ENCODE measurements around the gene PKD1. TPM values are rescaled to one million over a fixed set of nuclear protein-coding genes. Genes with fewer than 3 reads are reported as not detected.
"Not testable (repeated sequence)": the region's sequence is repeated elsewhere in the genome, so short reads cannot be mapped to it uniquely, and the experiment has no call there.

PKD1 gene
- total RNA-seq, 1 donor from 2014 or later = 77.3 TPM

- intact Hi-C loops (cut with micrococcal nuclease) = not testable (repeated sequence)
Measured at GRCh38 chr16:2109872-2110271, 25.8 kb downstream of the PKD1 start.

- intact Hi-C loops (cut with micrococcal nuclease) = not testable (repeated sequence)
Measured at GRCh38 chr16:2109271-2109580, 26.5 kb downstream of the PKD1 start.

GRCh38 chr16:2108446-2109270, 27.0 kb downstream of the PKD1 start:
- intact Hi-C loops (cut with micrococcal nuclease) = not testable (repeated sequence)

GRCh38 chr16:2107791-2108125, 27.9 kb downstream of the PKD1 start:
- intact Hi-C loops (cut with micrococcal nuclease) = not testable (repeated sequence)

GRCh38 chr16:2107121-2107790, 28.4 kb downstream of the PKD1 start:
- intact Hi-C loops (cut with micrococcal nuclease) = not testable (repeated sequence)

- intact Hi-C loops (cut with micrococcal nuclease) = not testable (repeated sequence)
Measured at GRCh38 chr16:2106211-2106610, 29.5 kb downstream of the PKD1 start.

- intact Hi-C loops (cut with micrococcal nuclease) = not testable (repeated sequence)
Measured at GRCh38 chr16:2105769-2106168, 29.9 kb downstream of the PKD1 start.

GRCh38 chr16:2105291-2105690, 30.4 kb downstream of the PKD1 start:
- intact Hi-C loops (cut with micrococcal nuclease) = not testable (repeated sequence)

GRCh38 chr16:2104464-2104863, 31.2 kb downstream of the PKD1 start:
- intact Hi-C loops (cut with micrococcal nuclease) = not testable (repeated sequence)

- intact Hi-C loops (cut with micrococcal nuclease) = no loop called here
Measured at GRCh38 chr16:2102471-2102870, 33.2 kb downstream of the PKD1 start.

GRCh38 chr16:2101581-2101980, 34.1 kb downstream of the PKD1 start:
- intact Hi-C loops (cut with micrococcal nuclease) = not testable (repeated sequence)

- intact Hi-C loops (cut with micrococcal nuclease) = not testable (repeated sequence)
Measured at GRCh38 chr16:2097689-2098088, 38.0 kb downstream of the PKD1 start.

GRCh38 chr16:2096853-2097595, 38.7 kb downstream of the PKD1 start:
- intact Hi-C loops (cut with micrococcal nuclease) = no loop called here

GRCh38 chr16:2095918-2096582, 39.6 kb downstream of the PKD1 start:
- intact Hi-C loops (cut with micrococcal nuclease) = no loop called here

GRCh38 chr16:2095315-2095853, 40.3 kb downstream of the PKD1 start:
- intact Hi-C loops (cut with micrococcal nuclease) = no loop called here

GRCh38 chr16:2093793-2094192, 41.9 kb downstream of the PKD1 start:
- intact Hi-C loops (cut with micrococcal nuclease) = no loop called here

GRCh38 chr16:2092866-2093265, 42.8 kb downstream of the PKD1 start:
- intact Hi-C loops (cut with micrococcal nuclease) = no loop called here

- intact Hi-C loops (cut with micrococcal nuclease) = no loop called here
Measured at GRCh38 chr16:2092256-2092620, 43.5 kb downstream of the PKD1 start.

GRCh38 chr16:2091547-2092255, 44.0 kb downstream of the PKD1 start:
- intact Hi-C loops (cut with micrococcal nuclease) = no loop called here

- intact Hi-C loops (cut with micrococcal nuclease) = no loop called here
Measured at GRCh38 chr16:2090777-2091546, 44.7 kb downstream of the PKD1 start.

All from T-helper 2 cell treated with Interferon-gamma antibody and Interleukin-4, amounts not matched to agents 100 ng/mL and 5 ng/mL, for 36 hours (primary cell).